GM19035 (cell line): Measurements from ENCODE around the gene SNTA1.
"Not testable (repeated sequence)": the region's sequence is repeated elsewhere in the genome, so short reads cannot be mapped to it uniquely, and the experiment has no call there.

Experiments
- ATAC-seq: cut with Tn5 transposase; IDR thresholded peaks from one replicate; pipeline ENCODE4 v1.9.1; 2021; ENCODE audit not compliant: unreplicated experiment

Gene SNTA1

GRCh38 chr20:33443512-33444239 lies at the start of gene SNTA1:
Gene SNTA1, minus strand, starts transcription at chr20:33443763. Its CDS starts 143 bp downstream, at chr20:33443620.
- peak; percentile 73 for ATAC-seq

- ATAC-seq, result no peak
Measured at GRCh38 chr20:33490934-33491656, 47.5 kb upstream of the SNTA1 start.

GRCh38 chr20:33490023-33490933 lies 46.7 kb upstream of the SNTA1 start, which contains the start of gene CBFA2T2:
Gene CBFA2T2, plus strand, starts transcription at chr20:33490096. Its CDS starts 172 bp downstream, at chr20:33490268.
- peak; percentile 49 for ATAC-seq

- ATAC-seq, result peak; percentile 90
Measured at GRCh38 chr20:33489495-33490022, 46.0 kb upstream of the SNTA1 start.

GRCh38 chr20:33488661-33489494 lies 45.3 kb upstream of the SNTA1 start:
- ATAC-seq, result not testable (repeated sequence)

- no peak for ATAC-seq
Measured at GRCh38 chr20:33488201-33488600, 44.6 kb upstream of the SNTA1 start.

GRCh38 chr20:33483186-33483585 lies 39.6 kb upstream of the SNTA1 start:
- not testable (repeated sequence) for ATAC-seq

- ATAC-seq, result no peak
Measured at GRCh38 chr20:33482581-33482980, 39.0 kb upstream of the SNTA1 start.

GRCh38 chr20:33481431-33481941 lies 37.9 kb upstream of the SNTA1 start:
- ATAC-seq, result no peak

- no peak for ATAC-seq
Measured at GRCh38 chr20:33480048-33480447, 36.5 kb upstream of the SNTA1 start.

- no peak for ATAC-seq
Measured at GRCh38 chr20:33477386-33478234, 34.0 kb upstream of the SNTA1 start.

- no peak for ATAC-seq
Measured at GRCh38 chr20:33475381-33476152, 32.0 kb upstream of the SNTA1 start.

GRCh38 chr20:33474963-33475362 lies 31.4 kb upstream of the SNTA1 start:
- no peak for ATAC-seq

GRCh38 chr20:33474097-33474873 lies 30.7 kb upstream of the SNTA1 start:
- ATAC-seq, result no peak

GRCh38 chr20:33472868-33473435 lies 29.4 kb upstream of the SNTA1 start:
- no peak for ATAC-seq

GRCh38 chr20:33470866-33471265 lies 27.3 kb upstream of the SNTA1 start:
- ATAC-seq, result no peak

GRCh38 chr20:33470457-33470856 lies 26.9 kb upstream of the SNTA1 start:
- no peak for ATAC-seq
